PC-3 (cell line): ENCODE results near the gene TBC1D5.

Experiments used
- EZH2 ChIP-seq: fragments of 300-600 bp; sonication (generic); IDR thresholded peaks from one replicate; pipeline ENCODE4 v1.6.1; 2017; ENCODE audit warnings: antibody characterized with exemption, mild to moderate bottlenecking, low read length; ENCODE audit not compliant: unreplicated experiment
- TF ChIP-seq, protein P1 (sequence below): fragments of 300-600 bp; sonication (generic); conservative IDR thresholded peaks from 2 replicates; pipeline ENCODE4 v1.5.1; 2017; ENCODE audit warnings: antibody characterized with exemption, low read depth, mild to moderate bottlenecking, low read length

DNA sequence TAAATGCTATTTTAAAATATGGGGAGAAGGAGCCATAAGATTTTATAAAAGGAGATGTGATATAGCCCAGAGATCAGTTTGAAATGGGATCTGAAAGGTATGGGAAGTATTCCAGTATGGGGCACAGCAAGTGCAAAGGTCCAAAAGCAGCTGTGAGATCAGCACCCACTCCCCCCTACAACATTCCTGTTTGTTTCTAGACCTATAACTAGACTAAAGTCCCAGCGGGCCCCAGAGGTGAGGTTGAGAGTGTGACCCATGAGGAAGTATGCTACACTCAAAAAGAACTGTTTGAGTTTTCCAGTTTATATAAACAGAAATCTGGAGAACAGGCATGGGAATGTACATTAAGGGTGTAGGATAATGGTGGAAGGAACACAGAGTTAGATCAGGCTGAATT is 152.5 kb downstream of the TBC1D5 start:
- TF ChIP-seq, protein P1, sequence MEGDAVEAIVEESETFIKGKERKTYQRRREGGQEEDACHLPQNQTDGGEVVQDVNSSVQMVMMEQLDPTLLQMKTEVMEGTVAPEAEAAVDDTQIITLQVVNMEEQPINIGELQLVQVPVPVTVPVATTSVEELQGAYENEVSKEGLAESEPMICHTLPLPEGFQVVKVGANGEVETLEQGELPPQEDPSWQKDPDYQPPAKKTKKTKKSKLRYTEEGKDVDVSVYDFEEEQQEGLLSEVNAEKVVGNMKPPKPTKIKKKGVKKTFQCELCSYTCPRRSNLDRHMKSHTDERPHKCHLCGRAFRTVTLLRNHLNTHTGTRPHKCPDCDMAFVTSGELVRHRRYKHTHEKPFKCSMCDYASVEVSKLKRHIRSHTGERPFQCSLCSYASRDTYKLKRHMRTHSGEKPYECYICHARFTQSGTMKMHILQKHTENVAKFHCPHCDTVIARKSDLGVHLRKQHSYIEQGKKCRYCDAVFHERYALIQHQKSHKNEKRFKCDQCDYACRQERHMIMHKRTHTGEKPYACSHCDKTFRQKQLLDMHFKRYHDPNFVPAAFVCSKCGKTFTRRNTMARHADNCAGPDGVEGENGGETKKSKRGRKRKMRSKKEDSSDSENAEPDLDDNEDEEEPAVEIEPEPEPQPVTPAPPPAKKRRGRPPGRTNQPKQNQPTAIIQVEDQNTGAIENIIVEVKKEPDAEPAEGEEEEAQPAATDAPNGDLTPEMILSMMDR: no peak
- no peak for TF ChIP-seq EZH2
